Measurements from ENCODE around the gene ZNF181.

ZNF181 gene

DNA sequence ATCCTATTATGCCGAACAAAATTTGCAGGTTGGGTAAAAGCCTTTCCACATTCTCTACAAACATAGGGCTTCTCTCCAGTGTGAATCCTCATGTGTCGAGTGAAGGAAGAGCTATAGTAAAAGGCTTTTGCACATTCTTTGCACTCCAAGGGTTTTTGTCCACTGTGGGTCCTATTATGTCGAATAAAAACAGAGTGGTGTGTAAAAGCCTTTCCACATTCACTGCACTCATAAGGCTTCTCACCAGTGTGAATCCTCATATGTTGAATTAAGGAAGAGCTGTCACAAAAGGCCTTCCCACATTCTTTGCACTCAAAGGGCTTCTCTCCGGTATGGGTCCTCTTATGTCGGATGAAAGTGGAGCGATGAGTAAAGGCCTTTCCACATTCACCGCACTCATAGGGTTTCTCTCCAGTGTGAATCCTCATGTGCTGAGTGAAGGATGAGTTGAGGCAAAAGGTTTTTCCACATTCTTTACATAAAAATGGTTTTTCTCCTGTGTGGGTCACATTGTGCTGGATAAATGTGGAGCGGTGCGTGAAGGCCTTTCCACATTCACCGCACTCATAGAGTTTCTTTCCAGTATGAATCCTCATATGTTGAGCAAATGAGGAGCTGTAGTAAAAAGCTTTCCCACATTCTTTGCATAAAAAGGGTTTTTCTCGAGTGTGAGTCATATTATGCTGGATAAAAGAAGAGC, 25.3 kb downstream of the ZNF181 start:
- no peak for DNase-seq (ENCODE audit: low spot score)

DNA sequence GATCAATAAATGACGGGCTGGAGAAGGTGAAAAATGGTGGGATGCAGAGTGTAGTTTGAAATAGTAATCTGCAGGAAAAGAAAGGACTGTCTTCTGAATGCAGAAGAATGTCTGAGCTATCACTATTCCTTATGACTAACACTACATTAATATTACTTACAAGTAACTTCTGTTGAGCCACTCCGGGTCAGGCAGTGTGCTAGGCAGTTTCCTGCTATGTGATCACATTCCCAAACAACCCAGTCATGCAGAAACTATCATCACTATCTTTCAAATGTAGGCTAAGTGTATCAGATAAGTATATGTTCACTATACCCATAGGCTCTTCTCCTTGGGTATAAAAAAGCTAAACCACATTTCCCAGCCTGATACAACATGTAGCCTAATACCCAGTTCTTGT, 32.3 kb downstream of the ZNF181 start:
- no peak for DNase-seq (ENCODE audit: low spot score)

DNA sequence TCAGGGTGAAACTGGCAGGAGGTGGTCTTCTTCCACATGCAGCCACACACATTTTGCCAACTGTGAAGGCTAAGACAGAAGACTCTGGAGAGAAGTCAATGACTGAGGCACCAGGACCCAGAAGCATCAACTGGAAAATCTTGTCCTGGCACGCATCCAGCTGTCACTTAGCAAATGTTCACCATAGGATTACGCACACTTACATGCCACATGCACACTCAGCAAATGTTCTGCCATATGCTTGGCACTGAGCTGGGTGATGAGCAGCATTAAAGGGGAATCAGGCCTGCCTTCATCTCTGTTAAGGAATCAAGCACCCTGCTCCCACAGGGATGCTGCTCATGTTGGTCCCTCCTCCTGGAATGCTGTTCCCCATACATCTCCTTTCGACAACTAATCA, 33.9 kb downstream of the ZNF181 start:
- DNase-seq (ENCODE audit: low spot score): no peak

DNA sequence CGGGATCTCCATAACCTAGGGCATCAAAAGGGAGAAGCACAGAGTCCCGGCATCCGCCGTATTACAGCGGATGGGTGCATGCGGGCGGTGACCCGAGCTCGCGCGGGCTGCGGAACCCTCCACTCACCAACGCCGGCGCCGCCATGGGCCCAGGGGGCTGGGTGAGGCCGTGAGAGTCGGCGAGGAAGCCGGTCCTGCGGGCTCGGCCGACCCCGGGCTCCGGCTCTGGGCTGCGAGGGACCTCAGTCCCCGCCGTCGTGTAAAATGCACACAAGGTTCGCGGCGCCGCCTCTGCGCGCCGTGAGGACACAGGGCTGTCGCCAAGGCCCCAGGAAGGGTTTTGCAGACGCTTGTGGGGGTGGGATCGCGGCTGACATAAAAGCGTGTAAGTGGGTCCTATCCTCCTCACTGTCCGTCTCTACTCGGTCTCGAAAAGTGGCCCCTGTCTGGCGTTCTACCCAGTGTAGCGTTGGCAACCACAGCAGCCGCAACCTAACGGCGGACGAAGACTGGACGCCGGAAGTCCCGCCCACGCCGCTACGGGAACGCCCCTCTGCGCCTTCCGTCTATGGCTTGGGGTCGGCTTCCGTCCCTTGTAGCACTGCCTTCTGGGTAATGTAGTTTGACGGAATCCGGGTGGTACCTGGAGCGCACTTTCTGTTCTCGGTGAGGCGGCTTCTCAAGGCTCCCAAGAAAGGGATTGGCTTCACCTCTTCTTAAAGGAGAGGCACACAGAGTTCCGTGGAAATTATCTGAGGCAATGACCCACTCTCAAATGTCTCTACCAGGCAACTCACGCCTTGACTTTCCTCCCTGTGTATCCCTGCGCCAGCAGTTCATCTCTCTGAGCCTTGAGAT, 38.9 kb downstream of the ZNF181 start, which contains the start of gene ZNF599:
TSS of gene ZNF599 (minus strand) at position 519 of the 858 bp plus-strand sequence. CDS start at position 145, 374 bp downstream.
- DNase-seq (ENCODE audit: low spot score): peak; percentile 90

DNA sequence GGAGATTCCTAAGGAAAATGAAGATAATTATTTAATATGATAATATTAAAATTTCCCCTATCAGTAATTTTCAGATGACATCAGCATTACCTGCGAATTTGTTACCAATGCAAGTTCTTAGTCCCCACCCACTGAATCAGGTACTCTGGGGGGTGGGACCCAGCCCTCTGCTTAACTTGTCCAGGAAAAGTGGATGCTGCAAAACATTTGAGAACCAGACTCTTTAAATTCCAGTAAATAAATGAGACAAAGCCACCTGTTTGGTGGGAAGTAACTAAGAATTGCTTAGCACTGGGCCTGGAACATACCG, 39.5 kb downstream of the ZNF181 start:
- DNase-seq (ENCODE audit: low spot score): no peak

DNA sequence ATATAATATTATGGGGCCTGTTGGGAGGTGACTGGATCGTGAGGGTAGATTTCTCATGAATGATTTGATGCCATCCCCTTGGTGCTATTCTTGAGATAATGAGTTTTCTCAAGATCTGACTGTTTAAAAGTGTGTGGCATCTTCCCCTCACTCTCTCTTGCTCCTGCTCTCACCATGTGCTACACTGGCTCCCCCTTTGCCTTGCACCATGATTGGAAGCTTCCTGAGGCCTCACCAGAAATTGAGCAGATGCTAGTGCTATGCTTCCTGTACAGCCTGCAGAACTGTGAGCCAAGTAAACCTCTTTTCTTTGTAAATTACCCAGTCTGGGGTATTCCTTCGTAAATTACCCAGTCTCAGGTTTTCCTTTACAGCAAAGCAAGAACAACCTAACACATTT, 40.8 kb downstream of the ZNF181 start:
- DNase-seq (ENCODE audit: low spot score): no peak

DNA sequence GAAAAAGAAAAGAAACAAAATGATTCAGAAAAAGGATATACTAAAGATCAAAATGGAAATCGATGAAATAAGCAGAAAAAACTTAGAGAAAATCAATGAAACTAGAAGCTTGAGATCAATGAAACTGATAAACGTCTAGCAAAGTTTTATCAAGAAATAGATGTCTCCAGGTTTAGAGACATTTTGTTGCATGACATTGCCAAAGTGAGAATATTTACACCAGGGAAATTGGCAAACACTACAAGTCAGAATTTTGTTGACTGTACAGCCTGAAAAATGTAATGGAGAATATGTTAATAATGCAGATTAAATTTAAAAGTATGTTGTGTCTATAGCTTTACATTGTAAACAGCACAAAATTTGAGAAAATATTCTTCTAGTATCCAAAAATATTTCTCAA, 44.3 kb downstream of the ZNF181 start:
- DNase-seq (ENCODE audit: low spot score): no peak

DNA sequence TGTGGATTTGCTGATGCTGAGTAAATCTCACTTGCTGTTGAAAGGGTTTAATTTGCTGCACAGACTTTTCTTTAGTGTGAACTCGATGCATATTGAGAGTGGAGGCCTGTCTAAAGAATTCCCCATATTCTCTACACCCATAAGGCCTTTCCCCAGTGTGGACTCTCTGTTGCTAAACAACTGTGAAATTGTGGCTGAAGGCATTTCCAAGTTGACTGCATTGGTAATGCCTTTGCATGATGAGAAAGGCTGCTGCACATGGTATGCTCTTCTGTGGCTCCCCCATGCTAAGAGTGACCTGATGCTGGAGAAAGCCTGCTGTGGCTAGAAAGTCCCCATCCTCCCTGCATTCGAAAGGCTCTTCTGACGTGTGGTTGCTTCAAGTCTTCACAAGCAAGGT, 45.6 kb downstream of the ZNF181 start:
- DNase-seq (ENCODE audit: low spot score): no peak

DNA sequence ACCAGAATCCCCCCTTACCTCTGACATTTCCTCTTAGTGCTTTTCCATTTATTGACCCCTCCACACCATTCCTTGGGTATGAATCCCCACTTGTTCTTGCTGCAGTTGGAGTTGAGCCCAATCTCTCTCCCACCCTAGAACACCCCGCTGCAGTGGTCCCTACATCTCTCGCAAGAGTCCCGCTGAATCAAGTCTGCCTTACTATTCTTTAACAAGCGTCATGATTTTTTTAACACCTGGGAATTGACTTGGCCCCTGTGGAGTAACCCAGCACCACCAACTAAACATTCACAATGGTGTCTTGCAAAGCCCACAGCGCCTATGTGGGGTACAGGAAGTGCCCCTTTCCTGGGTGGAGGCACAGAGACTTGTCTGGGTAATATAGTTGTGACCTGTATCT, 52.2 kb downstream of the ZNF181 start:
- peak; percentile 25 for DNase-seq (ENCODE audit: low spot score)

DNA sequence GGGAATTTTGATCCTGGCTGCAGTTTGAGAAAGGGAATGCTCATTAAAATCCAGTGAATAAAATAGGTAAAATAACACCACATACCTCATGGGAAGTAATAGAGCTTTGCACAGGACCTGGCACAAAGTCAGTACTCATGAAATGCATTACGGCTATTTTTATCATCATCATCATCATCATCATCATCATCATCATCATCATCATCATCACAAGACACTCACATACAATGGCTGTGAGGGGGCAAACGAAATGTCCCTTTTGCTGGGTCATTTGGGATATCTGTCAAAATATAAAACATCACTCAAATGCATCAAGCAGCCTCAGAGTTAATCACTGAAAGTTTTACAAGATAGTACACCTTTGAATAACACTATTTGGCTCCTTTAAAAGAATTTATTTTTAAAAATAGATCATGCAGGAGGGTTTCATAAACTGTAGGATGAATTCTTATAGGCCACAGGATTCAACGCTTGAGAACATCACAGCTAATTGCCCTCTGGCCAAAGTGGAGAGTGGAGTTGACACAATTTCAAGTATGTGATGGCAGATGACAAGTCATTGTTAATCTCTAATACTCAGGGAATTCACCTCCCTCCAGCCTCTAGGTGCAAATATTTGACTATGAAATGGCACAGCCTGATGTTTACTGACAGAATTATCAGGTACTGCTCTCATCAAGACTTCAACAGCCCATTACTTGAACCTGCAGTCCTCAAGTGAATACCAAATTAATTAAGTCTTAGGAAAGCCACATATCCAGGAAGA, 53.2 kb downstream of the ZNF181 start:
- peak; percentile 1 for DNase-seq (ENCODE audit: low spot score)

DNA sequence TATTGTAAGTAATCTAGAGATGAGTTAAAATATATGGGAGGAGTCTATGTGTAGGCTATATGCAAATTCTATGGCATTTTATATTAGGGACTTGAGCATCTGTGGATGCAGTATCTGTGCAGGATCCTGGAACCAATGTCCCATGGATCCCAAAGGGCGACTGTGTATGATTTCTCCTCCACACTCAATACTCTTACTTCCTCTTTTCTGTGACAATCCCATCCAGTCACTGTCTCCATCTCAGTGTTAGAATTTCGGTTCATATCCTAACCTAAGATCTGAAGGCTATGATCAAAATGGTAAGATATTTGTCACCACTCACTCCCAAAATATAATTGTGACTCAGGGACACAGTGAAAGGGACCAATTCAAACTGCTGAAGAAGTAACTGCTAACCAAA, 54.0 kb downstream of the ZNF181 start:
- peak; percentile 3 for DNase-seq (ENCODE audit: low spot score)

DNA sequence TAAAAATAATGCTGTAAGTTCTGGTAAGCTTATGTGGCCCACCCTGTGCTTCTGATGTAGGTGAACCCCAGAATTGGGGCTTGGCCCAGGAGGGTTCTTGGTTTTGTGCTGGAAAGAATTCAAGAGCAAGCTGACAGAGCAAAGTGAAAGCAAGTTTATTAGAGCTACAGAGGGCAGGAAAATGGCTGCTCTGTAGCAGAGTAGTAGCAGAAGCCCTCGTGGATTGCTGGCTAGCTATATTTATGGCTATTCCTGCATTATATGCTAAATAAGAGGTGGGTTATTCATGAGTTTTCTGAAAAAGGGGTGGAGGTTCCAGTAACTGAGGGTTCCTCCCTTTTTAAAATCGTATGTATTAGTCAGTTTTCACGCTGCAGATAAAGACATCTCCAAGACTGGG, 59.5 kb downstream of the ZNF181 start:
- DNase-seq (ENCODE audit: low spot score): no peak

DNA sequence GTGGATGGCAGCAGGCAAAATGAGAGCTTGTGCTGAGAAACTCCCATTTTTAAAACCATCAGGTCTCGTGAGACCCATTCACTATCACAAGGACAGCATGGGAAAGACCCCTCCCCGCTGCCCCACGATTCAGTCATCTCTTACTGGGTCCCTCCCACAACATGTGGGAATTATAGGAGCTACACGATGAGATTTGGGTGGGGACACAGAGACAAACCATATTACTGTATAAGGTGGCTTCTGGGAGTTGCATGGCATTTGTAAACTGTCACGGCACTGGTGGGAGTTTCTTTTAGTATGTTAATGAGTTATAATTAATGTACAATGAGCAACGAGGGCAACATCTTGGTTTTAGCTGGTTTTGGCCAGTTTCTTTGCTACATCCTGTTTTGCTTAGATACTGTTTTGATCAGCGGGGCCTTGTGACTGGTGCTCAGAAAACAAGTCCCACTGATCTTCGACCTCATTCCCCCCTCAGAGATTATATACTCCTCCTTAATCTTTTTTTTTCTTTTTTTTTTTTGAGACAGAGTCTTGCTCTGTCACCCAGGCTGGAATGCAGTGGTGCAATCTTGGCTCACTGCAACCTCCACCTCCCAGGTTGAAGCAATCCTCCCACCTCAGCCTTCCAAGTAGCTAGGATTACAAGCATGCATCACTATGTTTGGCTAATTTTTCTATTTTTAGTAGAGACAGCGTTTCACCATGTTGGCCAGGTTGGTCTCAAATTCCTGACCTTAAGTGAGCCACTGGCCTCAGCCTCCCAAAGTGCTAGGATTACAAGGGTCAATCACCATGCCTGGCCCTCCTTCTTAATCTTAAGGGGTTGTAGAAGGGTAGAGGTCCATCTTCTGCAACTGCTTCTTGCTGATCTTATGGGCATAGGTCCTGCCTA, 60.3 kb downstream of the ZNF181 start:
- DNase-seq (ENCODE audit: low spot score): peak; percentile 13
